T-helper 2 cell treated with Interferon-gamma antibody and Interleukin-4, amounts not matched to agents 100 ng/mL and 5 ng/mL, for 36 hours (primary cell): ENCODE data around the gene CCDC39. TPM values are rescaled to one million over a fixed set of nuclear protein-coding genes. Genes with fewer than 3 reads are reported as not detected.
"Not testable (repeated sequence)": the region's sequence is repeated elsewhere in the genome, so short reads cannot be mapped to it uniquely, and the experiment has no call there.

Experiments
- intact Hi-C: fragments of 100-400 bp; cut with micrococcal nuclease; formaldehyde crosslinking; loops from one replicate; pipeline ENCODE4 v1.15.1; 2023
- total RNA-seq: library from RNA; stranded (reverse); gene quantifications from 2 replicates; pipeline ENCODE4 v1.2.3, GENCODE V29; 2022

The CCDC39 gene
- total RNA-seq, 1 donor from 2014 or later, result not detected

- intact Hi-C loops, result no loop called here
These were observed 54.6 kb downstream of the CCDC39 start for GRCh38 chr3:180624714-180625113.

- intact Hi-C loops, result no loop called here
These were observed 59.6 kb downstream of the CCDC39 start for GRCh38 chr3:180619723-180620122.

DNA sequence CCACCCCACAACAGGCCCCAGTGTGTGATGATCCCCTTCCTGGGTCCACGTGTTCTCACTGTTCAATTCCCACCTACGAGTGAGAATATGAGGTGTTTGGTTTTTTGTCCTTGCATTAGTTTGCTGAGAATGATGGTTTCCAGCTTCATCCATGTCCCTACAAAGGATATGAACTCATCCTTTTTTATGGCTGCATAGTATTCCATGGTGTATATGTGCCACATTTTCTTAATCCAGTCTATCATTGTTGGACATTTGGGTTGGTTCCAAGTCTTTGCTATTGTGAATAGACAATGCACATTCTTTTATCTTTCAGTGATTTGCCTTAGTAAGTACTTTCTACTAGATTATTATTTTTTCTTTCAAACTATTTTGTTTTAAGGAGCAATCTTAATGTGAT, 60.7 kb downstream of the CCDC39 start:
- intact Hi-C loops, result not testable (repeated sequence)

- intact Hi-C loops, result no loop called here
These were observed 62.2 kb downstream of the CCDC39 start for GRCh38 chr3:180617049-180617448.

DNA sequence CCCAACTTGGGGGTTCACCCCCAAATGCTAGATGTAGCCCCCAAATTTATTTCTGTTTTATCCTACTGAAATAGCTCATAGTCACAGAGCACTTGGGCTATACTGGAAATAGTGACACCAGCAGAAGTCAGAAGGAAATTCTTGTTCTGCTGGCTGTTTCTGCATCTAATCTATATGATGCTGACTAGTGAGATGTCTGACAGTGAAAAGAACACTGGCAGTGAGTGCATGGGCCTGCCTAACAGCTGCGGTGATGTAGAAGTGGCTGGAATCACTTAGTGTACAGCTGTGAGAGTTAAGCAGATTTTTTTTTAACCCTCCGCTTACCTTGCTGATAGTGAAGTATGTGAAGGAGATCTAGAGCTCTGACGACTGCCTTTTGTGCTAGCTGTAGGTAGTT, 63.3 kb downstream of the CCDC39 start:
- intact Hi-C loops, result no loop called here

DNA sequence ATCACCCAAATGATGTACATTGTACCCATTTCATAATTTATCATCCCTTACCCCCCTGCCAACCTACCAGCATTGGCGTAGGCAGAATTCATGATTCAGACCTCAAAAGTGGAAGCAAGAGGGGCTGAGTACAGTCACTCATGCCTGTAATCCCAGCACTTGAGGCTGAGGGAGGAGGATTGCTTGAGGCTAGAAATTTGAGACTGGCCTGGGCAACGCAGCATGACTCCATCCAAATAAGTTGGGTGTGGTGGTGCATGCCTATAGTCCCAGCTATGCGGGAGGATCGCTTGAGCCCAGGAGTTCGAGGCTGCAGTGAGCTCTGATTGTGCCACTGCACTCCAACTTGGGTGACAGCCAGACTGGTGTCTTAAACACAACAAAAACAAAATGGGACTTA, 66.9 kb downstream of the CCDC39 start:
- intact Hi-C loops, result no loop called here

GRCh38 chr3:180611006-180611405, 68.3 kb downstream of the CCDC39 start:
- intact Hi-C loops, result no loop called here

DNA sequence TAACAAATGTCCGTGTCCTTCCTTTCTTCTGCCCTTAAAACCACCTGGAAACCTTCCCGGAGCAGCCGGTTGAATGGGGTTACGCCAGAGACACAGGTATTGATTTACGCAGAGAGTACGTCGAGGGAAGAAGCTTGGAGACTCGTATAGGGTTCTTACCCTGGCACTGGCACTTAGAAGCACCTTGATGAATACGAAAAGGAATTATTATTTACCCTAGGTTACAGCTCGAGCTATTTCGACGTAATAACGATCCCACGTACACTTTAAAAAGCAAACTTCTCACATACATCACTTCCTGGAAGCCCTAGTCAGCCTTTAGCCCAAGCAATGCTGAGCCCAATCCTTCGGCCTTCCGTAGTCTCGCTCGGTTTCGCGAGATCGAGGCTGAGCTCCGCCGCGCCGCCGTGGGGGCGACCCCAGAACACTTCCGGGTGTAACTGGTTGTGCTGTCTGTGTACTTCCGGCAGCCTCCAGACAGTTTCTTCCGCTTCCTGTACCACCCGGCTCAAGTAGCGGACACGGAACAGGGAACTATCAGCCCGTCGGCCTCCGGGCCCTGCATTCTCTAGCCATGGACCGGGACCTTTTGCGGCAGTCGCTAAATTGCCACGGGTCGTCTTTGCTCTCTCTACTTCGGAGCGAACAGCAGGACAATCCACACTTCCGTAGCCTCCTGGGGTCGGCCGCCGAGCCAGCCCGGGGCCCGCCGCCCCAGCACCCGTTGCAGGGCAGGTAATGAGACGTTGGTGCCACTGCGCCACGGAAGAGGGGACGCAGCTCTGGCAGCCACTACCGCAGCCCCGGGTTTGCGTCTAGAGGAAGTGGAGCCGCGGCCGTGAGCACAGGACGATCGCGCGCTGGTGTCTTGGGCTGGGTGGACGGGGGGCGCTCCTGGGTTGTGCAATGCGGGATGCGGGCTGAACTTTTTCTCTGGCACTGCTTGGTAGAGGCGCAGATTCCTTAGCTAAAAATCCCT, 77.3 kb downstream of the CCDC39 start, which contains the start of gene TTC14:
TSS of gene TTC14 (plus strand) at position 476 of the 979 bp plus-strand sequence. CDS start at position 575, 99 bp downstream.
- intact Hi-C loops, result loop anchor here (1.0 to 5.0 kb wide), 11 partner anchors 77 to 1530 kb away; partner anchors contain the start of genes ACTL6A, CCDC39, DNAJC19 and FXR1

DNA sequence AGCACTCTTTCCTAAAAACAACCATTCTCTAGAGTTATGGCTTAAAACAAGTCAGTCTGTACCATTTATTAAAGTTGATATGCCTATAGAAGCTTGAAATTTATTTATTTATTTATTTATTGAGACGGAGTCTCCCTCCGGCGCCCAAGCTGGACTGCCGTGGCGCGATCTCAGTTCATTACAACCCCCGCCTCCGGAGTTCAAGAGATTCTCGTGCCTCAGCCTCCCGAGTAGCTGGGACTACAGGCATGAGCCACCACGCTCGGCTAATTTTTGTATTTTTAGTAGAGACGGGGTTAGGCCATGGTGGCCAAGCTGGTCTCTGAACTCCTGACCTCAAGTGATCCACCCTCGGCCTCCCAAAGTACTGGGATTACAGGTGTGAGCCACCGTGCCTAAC, 78.8 kb downstream of the CCDC39 start:
- intact Hi-C loops, result loop anchor here (5.0 kb wide), 4 partner anchors 333 to 1528 kb away; partner anchors contain the start of gene ZMAT3

DNA sequence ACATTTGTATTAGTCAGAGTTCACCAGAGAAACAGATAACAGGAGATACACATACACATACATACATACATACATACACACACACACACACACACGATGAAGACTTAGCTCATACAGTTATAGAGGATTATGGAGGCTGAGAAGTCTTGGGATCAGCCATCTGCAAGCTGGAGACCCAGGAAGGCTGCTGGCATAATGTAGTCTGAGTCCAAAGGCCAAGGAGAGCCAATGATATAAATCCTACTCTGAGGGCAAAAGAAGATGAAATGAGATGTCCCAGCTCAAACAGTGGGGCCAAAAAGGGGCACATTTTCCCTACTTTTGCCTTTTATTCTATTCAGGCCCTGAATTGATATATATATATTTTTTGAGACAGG, 83.7 kb downstream of the CCDC39 start:
- intact Hi-C loops, result loop anchor here (5.0 to 10.0 kb wide), 2 partner anchors 781 to 843 kb away; no protein-coding TSS in a partner anchor

DNA sequence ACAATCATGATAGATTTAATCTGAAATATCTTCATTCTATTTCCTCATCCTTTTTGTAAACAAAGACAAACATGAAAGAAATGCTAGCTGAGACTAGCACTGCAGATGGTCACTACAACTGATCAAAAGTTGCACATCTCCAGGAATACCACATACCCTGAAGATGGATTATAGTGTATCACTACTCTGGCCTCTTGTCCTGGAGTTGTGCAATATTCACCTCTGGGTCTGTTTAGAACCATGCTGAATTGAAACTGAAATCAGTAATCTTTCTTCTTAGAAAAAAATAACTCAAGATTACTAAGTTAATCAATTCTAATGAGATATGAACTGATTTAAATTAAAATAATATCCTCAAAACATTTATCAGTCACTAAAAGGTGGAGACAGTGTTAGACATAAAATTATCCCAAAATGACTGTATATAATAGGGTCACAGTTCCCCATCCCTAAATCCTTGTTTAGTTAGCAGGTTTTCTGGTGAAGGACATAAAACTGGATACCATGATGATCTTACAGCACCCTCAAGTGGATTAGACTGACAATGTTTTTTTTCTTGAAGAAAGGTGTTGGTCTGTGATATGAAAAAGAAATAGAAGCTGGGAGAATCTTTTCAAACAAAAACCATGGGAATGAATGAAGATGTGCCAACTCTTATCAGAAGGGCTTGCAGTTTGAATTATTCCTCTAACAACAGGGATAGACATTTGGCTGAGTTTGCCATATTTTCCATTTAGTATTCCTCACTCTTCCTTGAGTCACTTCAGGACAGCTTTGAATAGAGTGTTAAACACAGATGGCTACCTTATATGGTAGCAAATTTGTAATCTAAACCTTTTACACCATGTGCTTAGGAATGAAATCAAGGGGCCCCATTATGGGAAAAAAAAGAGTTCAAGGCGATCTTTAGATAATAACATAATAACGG, 84.4 kb downstream of the CCDC39 start:
- intact Hi-C loops, result loop anchor here (5.0 to 10.0 kb wide), 2 partner anchors 780 to 843 kb away; no protein-coding TSS in a partner anchor

DNA sequence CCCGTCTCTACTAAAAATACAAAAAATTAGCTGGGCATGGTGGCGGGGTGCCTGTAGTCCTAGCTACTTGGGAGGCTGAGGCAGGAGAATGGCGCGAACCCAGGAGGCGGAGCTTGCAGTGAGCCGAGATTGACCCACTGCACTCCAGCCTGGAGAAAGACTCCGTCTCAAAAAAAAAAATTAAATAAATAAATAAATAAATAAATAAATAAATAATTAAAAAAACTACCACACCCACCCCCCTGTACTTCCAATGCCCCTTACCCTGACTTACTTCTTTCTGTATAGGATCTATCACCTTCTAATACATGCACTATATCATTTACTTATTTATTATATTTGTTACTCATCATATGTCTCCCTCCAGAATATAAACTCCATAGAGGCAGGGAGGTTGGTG, 85.7 kb downstream of the CCDC39 start:
- intact Hi-C loops, result loop anchor here (10.0 kb wide), 1 partner anchor 779 kb away; no protein-coding TSS in a partner anchor

DNA sequence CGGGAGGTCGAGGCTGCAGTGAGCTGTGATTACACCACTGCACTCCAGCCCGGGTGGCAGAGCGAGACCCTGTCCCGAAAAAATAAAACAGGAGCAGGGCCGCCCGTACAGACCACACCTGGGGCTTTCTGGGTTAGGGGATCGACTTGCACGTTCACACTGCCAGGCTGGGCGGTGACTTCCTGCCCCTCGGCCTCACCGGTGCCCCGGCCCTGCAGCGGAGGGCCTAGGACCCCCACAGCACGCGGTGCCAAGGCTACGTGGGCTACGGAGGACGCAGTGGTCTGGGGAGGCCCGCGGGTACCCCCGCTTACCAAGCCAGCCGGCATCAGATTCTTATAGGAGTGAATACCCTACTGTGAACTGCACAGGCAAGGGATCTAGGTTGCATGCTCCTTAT, 88.9 kb downstream of the CCDC39 start:
- intact Hi-C loops, result loop anchor here (10.0 kb wide), 1 partner anchor 776 kb away; no protein-coding TSS in a partner anchor

DNA sequence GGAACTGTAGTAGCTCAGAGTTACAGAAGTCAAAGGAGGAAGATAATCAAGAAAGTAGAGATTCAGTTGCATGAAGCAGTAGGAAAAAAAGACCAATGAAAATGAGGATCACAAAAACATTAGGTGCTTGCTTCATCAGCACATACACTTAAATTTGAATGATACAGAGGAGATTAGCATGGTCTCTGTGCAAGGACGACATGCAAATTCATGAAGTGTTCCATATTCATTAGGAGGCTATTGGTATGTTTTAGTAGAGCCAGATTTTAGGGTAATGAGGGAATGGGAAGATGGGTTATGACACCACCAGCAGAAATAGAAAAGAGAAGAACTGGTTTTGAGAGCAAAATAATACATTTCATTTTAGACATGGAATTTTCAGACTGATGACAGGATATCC, 98.4 kb downstream of the CCDC39 start:
- intact Hi-C loops, result no loop called here

- intact Hi-C loops, result no loop called here
These were observed 103.7 kb downstream of the CCDC39 start for GRCh38 chr3:180575571-180575970.

GRCh38 chr3:180571831-180572598, 107.3 kb downstream of the CCDC39 start:
- intact Hi-C loops, result no loop called here

GRCh38 chr3:180570238-180570637, 109.1 kb downstream of the CCDC39 start:
- intact Hi-C loops, result no loop called here

DNA sequence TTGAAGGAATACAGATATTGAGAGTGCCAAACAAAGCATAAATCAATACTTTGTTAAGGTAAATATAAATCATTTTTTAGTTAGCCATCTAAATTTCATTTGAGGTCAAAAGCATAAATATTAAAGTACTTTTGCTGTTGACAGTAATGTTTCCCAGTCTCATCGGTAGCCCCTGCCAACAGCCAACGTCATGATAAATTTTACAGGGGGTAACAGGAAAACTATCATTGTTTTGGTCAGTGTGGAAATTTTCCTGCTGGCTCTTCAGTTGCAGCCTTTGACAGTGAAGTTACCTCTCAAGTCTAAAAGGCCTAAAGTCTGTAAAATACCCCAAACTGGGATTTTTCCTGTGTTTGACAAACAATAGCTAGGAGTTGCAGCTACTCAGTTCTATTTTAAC, 114.6 kb downstream of the CCDC39 start:
- intact Hi-C loops, result no loop called here
